NCI-H69 (cell line): ENCODE results near the gene PPP1R12B.

ENCODE experiments used
- DNase-seq: peaks from one replicate; lab custom pipeline; 2025; lab: John Stamatoyannopoulos, UW

Gene PPP1R12B, protein sequence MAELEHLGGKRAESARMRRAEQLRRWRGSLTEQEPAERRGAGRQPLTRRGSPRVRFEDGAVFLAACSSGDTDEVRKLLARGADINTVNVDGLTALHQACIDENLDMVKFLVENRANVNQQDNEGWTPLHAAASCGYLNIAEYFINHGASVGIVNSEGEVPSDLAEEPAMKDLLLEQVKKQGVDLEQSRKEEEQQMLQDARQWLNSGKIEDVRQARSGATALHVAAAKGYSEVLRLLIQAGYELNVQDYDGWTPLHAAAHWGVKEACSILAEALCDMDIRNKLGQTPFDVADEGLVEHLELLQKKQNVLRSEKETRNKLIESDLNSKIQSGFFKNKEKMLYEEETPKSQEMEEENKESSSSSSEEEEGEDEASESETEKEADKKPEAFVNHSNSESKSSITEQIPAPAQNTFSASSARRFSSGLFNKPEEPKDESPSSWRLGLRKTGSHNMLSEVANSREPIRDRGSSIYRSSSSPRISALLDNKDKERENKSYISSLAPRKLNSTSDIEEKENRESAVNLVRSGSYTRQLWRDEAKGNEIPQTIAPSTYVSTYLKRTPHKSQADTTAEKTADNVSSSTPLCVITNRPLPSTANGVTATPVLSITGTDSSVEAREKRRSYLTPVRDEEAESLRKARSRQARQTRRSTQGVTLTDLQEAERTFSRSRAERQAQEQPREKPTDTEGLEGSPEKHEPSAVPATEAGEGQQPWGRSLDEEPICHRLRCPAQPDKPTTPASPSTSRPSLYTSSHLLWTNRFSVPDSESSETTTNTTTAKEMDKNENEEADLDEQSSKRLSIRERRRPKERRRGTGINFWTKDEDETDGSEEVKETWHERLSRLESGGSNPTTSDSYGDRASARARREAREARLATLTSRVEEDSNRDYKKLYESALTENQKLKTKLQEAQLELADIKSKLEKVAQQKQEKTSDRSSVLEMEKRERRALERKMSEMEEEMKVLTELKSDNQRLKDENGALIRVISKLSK

DNA sequence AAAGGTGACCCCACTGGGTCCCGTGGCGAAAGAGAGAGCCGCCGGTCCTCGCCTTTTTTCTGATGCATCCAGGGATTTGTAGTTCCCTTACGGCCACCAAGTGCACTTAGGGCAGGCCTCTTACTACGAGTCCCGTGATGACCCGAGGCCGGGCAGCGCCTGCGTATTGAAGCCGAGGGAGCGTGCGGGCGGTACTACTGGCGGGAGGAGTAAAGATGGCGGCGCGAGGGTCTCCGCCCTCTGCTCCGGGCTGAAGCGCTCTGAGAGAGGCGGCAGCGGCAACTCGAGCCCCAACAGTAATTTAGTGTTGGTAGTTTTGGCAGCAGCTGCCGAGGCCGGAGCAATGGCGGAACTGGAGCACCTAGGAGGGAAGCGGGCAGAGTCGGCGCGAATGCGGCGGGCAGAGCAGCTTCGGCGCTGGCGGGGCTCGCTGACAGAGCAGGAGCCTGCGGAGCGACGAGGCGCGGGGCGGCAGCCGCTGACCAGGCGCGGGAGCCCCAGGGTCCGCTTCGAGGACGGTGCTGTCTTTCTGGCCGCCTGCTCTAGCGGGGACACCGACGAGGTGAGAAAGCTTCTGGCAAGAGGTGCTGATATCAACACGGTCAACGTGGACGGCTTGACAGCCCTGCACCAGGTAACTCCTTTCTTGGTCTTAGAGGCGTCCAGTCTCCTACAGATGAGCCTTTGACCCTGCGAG lies at the start of gene PPP1R12B:
TSS of gene PPP1R12B (plus strand) at position 191 of the 697 bp plus-strand sequence. CDS start at position 344, 153 bp downstream.
- DNase-seq: peak; percentile 100

DNA sequence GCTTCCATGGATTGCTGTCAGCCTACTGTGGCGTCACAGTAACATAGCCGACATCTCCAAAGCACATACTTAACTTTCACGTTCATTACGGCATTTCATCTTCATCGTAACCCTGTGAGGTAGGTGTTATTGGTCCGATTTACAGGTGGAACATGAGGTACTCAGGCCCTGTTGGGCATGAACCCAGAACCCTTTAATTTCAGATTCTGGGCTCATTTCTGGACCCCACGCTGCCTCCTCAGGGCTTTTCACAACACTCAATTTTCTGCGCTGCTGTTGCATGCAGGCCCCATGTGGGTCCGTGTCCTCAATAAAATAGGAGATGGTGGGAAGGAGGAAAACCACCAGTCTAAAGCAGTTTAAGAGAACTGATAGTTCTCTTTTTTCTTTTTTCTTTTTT lies 46.3 kb upstream of the PPP1R12B start:
- no peak for DNase-seq

DNA sequence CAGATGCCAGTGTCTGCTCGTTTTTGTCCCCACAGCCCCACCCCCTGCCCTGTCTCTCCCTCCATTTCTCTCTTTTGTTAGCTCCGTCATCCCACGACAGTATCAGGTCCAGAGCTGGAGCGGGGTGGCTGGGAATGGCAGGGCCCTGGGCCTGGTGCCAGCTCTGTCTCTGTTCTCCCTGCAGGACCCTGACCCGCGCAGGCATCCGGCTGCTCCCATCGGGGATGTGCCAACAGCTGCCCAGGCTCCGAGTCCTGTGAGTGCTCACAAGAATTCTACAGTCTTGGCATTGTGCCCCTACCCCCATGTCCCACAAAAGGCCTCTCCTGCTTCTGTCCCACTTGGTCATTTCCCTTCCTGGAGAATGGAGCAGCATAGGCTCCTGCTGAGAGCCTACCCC lies 44.1 kb upstream of the PPP1R12B start:
- peak; percentile 62 for DNase-seq

DNA sequence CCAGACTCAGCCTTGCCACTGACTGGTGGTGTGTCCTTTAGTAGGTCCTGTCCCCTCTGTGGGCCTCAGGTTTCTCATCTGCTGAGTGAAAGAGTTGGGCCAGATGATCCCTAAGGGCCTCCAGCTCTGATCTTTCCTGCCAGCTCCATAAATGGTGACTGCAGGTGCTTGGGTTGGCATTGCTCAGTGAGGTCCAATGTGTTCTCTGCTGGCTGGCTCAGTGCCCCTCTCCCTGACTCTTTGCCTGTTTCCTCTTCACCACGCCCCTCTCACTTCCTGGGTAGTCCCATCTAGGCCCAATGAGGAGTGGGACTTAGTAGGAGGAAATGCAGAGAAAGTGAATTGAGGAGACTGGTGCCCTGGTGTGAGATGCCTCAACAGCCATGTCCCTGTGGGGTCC lies 43.3 kb upstream of the PPP1R12B start:
- no peak for DNase-seq

DNA sequence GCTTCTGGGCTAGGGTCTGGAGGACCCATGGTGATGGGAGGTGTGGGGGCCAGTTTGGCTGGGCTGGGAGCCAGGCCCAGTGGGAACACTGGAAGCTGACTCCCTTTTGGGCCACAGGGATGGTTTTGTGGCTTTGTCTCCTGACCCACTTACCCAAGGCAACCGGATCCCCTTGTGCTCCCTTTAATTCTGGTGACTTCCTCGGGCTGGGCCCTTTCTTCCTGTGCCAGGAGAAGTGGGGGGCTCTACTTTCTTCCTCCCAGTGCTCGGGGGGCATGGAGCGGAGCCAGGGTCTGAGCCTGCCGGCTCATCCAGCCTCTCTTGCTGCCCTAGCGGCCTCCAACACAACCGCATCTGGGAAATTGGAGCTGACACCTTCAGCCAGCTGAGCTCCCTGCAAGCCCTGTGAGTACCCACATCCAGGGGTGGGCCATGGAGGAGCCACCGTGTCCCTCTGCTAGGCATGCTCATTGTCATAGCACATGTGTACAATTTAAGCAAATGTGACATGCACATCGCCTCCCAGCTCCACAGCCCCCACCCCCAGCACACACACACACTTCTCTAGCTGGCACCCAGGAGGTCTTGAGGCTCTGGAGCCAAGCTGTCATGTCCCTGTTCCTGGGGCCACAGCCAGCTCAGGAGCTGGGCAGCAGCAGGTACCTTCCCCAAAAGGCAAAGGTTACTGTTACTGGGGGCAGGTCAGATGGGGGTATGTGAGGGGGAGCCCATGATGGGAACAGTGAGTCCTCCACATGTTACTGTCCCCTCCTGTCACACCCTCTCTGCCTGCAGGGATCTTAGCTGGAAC lies 41.8 kb upstream of the PPP1R12B start:
- DNase-seq: no peak

DNA sequence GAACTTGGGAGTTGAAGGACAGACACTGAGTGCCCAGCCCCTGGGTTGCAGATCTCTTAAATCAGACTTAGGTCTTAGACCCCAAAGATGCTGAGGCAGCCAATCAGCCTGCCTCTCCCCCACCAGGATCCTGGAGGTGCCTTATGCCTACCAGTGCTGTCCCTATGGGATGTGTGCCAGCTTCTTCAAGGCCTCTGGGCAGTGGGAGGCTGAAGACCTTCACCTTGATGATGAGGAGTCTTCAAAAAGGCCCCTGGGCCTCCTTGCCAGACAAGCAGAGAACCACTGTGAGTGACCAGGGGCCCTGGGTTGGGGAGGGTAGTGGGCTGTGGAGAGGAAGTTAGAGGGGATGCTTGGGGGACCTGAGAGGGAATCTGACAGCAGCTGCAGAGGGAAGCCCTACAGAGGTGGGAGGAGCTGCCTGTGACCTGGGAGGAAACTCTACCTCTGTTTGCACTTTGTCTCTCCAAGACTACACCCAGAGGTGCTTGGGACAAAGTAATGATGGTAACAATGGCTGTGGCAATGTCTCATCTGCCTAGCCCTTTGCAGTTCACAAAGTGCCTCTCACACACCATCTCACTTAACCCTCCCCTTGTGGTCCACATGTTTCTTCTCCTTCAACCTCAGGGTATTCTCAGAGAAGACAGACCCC lies 38.3 kb upstream of the PPP1R12B start:
- DNase-seq: peak; percentile 57

DNA sequence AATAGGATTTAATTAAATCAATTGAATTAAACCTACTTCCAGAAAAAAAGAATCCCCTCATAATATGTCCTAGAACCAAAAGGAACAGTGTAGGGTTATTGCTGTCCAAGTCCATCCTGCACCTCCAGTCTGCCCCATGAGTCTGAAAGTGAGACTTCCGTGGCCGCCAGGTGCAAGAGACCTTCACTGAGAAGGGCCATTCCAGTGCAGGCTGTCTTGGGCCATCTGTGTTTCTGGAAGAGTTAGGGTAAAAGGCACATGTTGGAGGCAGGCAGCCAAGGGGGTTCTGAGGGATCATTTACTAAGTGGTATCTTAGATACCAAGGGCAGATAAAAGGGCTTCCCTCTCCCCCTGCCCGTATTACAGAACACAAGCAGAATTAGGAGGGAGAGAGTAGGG lies 37.8 kb upstream of the PPP1R12B start:
- no peak for DNase-seq

DNA sequence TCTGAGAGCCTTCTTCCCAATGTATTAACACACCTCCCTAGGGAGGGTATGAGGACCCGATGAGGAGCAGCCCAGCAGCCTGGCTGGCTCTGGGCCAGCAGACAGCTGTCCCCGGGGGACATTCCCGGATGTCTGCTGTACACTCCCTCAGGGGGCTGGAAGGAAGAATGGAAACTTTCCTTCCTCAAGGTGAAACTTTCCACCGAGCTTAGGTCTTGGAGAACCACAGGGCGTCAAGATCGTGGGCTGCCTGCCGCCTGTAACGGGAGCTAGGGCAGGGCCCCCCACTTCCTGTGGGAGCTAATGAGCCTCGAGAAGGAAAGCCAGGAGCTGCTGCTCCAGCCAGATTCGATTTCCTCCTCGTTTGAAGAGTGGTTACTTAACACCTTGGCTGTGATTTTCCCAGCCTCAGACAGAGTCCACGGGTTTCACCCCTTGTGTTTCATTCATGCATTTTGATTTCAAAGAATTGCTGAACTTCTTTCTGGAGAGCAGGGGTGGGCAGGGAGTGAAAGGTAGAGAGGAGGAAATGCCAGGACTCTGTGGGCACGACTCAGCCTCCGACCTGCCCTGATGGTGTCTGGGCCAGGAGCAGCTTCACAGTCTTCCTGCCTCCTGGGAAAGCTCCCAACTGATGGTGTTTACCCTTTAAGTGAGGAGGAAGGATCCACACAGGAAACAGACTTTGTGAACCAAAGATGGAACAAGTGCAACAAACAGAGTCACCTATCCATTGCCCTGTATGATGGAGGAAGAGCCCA lies 36.4 kb upstream of the PPP1R12B start:
- DNase-seq: peak; percentile 81

DNA sequence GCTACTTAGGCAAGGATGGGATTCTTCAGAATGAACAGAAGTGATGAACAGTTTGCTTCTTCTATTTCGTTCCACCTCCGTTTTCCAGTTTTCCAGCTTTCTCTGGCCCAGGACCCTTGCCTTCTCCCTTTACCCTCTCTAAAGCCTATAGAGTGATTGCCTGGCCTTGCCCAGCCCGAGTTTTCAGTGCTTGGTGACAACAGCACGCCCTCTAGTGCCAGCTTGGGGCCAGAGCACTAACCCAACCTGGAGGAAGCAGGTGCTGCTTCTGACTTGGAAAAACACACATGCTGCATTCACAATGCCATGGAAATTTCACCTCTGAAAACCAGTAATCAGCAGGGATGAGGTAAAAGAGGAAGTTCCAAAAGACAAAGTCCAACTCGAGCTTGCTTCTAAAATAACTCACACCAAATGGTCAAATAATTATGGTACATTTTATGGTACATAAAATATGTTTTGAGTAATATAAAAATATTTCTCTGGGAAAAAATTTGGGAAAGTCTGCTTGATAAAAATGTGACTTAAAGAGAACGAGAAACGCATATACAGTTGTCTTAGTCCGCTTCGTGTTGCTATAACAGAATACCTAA lies 32.8 kb upstream of the PPP1R12B start:
- DNase-seq: peak; percentile 95

DNA sequence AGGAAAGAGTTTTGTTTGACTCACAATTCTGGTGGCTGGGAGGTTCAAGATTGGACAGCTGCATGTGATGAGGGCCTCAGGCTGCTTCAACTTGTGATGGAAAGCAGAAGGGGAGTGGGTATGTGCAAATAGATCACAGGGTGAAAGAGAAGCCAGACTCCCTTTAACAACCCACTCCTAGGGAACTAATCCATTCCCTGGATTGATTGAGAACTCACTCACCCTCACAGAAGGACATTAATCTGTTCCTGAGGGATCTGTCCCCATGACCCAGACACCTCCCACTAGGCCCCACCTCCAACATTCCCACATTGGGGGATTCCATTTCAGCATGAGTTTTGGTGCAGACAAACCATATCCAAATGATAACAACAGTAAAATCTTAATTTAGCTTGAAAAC lies 32.3 kb upstream of the PPP1R12B start:
- DNase-seq: peak; percentile 69

DNA sequence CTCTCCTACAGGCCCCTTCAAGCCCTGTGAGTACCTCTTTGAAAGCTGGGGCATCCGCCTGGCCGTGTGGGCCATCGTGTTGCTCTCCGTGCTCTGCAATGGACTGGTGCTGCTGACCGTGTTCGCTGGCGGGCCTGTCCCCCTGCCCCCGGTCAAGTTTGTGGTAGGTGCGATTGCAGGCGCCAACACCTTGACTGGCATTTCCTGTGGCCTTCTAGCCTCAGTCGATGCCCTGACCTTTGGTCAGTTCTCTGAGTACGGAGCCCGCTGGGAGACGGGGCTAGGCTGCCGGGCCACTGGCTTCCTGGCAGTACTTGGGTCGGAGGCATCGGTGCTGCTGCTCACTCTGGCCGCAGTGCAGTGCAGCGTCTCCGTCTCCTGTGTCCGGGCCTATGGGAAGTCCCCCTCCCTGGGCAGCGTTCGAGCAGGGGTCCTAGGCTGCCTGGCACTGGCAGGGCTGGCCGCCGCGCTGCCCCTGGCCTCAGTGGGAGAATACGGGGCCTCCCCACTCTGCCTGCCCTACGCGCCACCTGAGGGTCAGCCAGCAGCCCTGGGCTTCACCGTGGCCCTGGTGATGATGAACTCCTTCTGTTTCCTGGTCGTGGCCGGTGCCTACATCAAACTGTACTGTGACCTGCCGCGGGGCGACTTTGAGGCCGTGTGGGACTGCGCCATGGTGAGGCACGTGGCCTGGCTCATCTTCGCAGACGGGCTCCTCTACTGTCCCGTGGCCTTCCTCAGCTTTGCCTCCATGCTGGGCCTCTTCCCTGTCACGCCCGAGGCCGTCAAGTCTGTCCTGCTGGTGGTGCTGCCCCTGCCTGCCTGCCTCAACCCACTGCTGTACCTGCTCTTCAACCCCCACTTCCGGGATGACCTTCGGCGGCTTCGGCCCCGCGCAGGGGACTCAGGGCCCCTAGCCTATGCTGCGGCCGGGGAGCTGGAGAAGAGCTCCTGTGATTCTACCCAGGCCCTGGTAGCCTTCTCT lies 30.3 kb upstream of the PPP1R12B start:
- no peak for DNase-seq

DNA sequence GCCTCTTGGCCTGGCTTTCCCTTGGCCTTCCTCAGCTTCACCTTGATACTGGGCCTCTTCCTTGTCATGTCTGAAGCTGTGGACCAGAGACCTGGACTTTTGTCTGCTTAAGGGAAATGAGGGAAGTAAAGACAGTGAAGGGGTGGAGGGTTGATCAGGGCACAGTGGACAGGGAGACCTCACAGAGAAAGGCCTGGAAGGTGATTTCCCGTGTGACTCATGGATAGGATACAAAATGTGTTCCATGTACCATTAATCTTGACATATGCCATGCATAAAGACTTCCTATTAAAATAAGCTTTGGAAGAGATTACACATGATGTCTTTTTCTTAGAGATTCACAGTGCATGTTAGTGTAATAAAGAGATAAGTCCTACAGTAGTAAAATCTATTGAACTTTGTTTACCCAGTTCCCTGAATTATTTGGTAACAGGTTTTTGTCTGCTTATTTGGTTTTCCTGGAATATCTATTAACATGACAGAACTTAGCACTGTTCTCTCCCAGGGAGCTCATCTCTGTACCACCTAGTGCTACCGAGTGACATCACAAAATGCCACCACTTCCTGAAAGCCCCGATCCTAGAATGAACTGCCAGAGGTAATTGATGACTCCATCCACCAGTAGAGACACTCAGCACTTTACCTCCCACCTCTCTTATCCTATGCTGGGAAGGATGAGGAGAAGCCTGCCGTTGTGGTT lies 29.0 kb upstream of the PPP1R12B start:
- no peak for DNase-seq

DNA sequence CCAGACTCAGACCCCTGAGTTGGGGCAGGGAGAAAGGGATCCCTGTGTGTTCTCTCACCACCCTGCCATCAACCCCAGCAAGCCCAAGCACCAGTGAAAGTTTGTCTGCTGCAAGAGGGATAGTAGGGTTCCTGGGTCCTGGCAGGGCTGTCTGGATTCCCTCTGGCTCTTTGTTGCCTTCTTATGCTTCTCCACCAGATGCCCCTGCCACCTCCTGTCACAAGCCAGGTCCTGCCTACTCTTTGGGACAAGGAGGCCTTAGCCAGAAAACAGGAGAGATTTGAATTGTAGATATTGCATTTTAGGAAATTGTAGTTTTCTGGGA lies 28.5 kb upstream of the PPP1R12B start:
- DNase-seq: no peak

DNA sequence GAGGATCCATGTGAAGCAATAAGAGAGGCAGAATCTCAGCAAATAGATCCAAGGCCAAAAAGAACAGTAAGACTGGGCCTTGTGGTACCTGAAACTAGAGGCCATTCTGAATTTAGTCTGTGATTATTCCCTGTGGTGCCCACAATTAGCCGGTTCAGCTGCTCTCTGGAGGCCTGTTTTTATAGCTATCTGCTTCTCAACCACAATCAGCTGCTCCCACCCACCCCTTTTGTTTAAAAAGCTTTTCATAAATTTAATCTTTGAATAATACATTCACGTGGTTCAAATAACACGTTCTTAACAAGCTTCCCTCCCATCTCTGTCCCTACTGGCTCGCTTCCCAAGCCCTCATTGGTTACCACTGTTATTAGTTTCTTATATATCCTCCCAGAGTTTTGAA lies 24.8 kb upstream of the PPP1R12B start:
- peak; percentile 91 for DNase-seq

DNA sequence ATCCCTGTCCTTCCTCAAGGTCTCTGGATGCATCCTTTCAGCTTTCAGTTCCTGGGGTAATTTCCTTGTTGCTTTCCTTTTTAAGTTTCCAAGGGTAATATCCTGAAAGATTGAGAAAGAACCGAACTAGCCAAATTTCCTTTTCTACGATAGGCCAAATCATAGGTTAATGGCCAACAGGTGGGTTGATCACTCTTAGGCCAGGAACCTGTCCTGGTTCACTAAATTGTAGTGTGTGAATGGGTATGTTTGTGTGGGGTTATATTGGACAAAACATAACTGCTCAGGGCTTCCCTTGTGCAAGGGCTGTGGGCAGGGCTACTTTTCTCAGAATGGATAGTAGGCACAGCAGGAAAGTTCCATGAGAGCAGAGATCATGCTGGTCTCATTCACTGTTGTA lies 23.9 kb upstream of the PPP1R12B start:
- DNase-seq: peak; percentile 54

DNA sequence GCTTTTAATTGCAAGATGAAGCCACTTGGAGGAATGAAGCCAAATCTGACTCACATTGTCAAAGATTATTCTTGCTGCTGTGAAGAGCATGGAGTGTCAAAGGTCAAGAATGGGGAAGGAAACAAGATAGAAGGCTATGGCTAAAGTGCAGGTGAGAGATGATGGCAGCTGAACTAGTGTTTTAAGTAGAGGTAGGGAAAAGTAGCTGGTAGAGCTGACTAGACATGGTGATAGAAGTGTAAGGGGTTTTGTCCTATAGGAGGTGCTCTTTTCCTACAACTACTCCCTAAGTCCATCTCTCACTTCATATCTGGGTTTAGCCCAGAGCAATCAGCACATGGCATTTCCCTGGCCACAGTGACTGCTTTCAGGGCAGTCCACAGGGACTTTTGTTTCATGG lies 18.6 kb upstream of the PPP1R12B start:
- DNase-seq: no peak

DNA sequence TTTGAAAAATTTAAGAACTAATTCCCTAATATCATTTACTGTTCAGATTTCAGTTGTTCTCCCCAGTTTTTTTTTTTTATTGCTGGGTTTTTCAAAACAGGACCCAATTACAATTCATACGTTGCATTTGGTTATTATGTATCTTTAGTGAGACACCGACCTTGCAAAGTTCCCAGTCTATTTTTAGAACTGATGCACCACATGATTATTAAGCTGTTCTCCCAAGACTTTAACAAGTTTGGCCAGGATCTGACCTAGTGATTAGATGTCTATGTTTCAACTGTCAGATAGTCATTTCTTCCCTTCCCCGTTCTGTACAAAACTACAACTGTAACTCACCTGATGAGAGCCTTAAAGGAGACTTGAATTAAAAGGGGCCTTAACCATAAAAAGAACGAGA lies 14.6 kb upstream of the PPP1R12B start:
- no peak for DNase-seq
